ENCODE data around the gene ACTL6B. TPM values are rescaled to one million over a fixed set of nuclear protein-coding genes. Genes with fewer than 3 reads are reported as not detected.

ACTL6B gene
- total RNA-seq, 2 experiments from 2014 or later, result not detected

DNA sequence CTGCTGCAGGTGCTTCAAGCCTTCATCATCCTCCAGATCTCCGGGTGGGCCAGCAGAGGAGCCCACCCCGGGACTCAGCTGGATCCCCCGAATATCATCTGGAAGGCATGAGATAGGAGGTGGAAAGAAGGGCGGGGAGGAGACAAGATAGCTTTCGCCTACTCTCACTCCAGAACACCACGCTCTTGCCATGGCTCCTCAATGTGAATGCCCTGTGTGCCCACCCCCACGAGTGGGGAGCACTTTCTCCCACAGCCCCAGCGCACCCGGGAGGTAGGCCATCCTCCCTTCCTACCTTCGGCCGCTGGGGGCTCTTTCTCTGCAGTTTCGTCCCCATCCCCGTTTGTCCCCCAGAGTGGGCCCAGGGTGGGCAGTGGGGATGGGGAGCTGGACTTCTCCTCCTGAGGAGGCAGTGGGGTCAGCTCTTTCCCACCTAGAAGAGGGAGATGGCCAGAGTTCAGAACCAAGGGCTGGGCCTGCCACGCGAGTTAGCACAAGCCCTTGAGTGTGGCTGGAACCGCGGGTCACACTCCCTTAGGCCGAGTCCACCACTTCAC, 28.9 kb upstream of the ACTL6B start:
- BruUV-seq (replicated peaks), result no TSS peak
- TF ChIP-seq, protein P1, sequence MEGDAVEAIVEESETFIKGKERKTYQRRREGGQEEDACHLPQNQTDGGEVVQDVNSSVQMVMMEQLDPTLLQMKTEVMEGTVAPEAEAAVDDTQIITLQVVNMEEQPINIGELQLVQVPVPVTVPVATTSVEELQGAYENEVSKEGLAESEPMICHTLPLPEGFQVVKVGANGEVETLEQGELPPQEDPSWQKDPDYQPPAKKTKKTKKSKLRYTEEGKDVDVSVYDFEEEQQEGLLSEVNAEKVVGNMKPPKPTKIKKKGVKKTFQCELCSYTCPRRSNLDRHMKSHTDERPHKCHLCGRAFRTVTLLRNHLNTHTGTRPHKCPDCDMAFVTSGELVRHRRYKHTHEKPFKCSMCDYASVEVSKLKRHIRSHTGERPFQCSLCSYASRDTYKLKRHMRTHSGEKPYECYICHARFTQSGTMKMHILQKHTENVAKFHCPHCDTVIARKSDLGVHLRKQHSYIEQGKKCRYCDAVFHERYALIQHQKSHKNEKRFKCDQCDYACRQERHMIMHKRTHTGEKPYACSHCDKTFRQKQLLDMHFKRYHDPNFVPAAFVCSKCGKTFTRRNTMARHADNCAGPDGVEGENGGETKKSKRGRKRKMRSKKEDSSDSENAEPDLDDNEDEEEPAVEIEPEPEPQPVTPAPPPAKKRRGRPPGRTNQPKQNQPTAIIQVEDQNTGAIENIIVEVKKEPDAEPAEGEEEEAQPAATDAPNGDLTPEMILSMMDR (conservative IDR thresholded peaks at IDR 0.05; ENCODE audit: low read length), result no peak
- no peak for TF ChIP-seq EZH2phosphoT487 (IDR thresholded peaks at IDR 0.05; ENCODE audit: borderline replicate concordance, low read depth, low read length)
- H3K79me2 ChIP-seq (ENCODE audit: insufficient read depth, low read depth, low read length), result peaks cover 12% of the 10 kb centered on the region
- H3K27ac ChIP-seq (ENCODE audit: low read depth, low read length, poor library complexity, severe bottlenecking), result no peak overlapping the region
- H3K4me2 ChIP-seq (ENCODE audit: low read length), result no peak overlapping the region
- no peaks in the 10 kb centered on the region for H3K4me1 ChIP-seq (ENCODE audit: insufficient read depth, low read length, poor library complexity, severe bottlenecking)
- H4K20me1 ChIP-seq (ENCODE audit: insufficient read depth, low read length), result peaks cover 5% of the 10 kb centered on the region
- CTCF ChIA-PET (ENCODE audit: unreplicated experiment), result no interaction called here
- no peaks in the 10 kb centered on the region for H3K9me2 ChIP-seq (ENCODE audit: insufficient read depth, low read length)
- peaks cover 99% of the 10 kb centered on the region for H3K36me3 ChIP-seq (ENCODE audit: insufficient read depth, low read length)
- no peak overlapping the region for H3K4me3 ChIP-seq (ENCODE audit: low read depth, low read length, poor library complexity, severe bottlenecking)
- H2AFZ ChIP-seq (ENCODE audit: low read length), result no peak overlapping the region
- POLR2A ChIA-PET, result interaction anchor here (0.5 to 0.6 kb wide), 2 partner anchors 48 to 582 kb away, joined by 3 to 6 read pairs; no protein-coding TSS in a partner anchor
- no peak for DNase-seq (ENCODE audit: low spot score)
- H3K9me3 ChIP-seq (ENCODE audit: low read length), result no peaks in the 10 kb centered on the region
- intact Hi-C loops (cut with micrococcal nuclease; ENCODE audit: unreplicated experiment), result no loop called here

DNA sequence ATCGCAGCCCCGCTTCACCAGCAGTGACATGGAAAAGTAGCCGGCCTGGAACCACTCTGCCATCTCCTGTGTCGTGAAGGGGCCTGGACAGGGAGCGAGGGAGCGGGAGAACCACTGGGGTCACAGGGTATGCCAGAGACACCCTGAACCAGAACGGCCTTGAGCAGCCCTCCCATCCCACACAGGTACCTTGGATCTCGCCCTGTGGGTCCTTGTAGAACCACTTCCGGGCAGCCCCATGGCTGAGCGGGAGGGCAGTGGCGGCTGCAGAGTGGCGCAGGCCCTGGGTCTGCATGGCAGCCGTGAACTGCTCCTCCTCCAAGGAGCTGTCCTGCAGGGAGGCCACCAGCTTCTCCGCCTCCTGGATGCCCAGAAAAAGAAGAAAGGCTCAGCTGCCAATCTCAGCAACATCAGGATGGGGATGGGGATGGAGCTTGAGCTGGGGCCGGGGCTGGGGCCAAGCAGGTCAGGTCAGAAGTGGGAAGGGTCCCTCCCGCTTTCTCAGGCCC, 28.3 kb upstream of the ACTL6B start:
- POLR2A ChIA-PET, result interaction anchor here (0.5 kb wide), 1 partner anchor 581 kb away, joined by 3 read pairs; no protein-coding TSS in a partner anchor

More for the DNA sequence above, 28.3 kb upstream of the ACTL6B start:
- Histone ChIP-seq H3K4me3 (ENCODE audit: low read depth, low read length, poor library complexity, severe bottlenecking) (no peak overlapping the region), H2AFZ (ENCODE audit: low read length) (no peak overlapping the region), H3K4me1 (ENCODE audit: insufficient read depth, low read length, poor library complexity, severe bottlenecking) (no peaks in the 10 kb centered on the region), H4K20me1 (ENCODE audit: insufficient read depth, low read length) (no peaks in the 10 kb centered on the region; the same call in 1 of the 2 replicates), H3K79me2 (ENCODE audit: insufficient read depth, low read depth, low read length) (peaks cover 7% of the 10 kb centered on the region; the same call in 1 of the 2 replicates), H3K9me2 (ENCODE audit: insufficient read depth, low read length) (no peaks in the 10 kb centered on the region), H3K4me2 (ENCODE audit: low read length) (no peak overlapping the region), H3K36me3 (ENCODE audit: insufficient read depth, low read length) (peaks cover 99% of the 10 kb centered on the region), H3K27ac (ENCODE audit: low read depth, low read length, poor library complexity, severe bottlenecking) (no peak overlapping the region), H3K9me3 (ENCODE audit: low read length) (no peaks in the 10 kb centered on the region)
- TF ChIP-seq, protein P1 (conservative IDR thresholded peaks at IDR 0.05; ENCODE audit: low read length), result no peak
- no peak for TF ChIP-seq EZH2phosphoT487 (IDR thresholded peaks at IDR 0.05; ENCODE audit: borderline replicate concordance, low read depth, low read length)
- intact Hi-C loops (cut with micrococcal nuclease; ENCODE audit: unreplicated experiment), result no loop called here
- no TSS peak for BruUV-seq (replicated peaks)
- no peak for DNase-seq (ENCODE audit: low spot score)
- CTCF ChIA-PET (ENCODE audit: unreplicated experiment), result no interaction called here
